Measurements from ENCODE around the gene CRYGD. TPM values are rescaled to one million over a fixed set of nuclear protein-coding genes. Genes with fewer than 3 reads are reported as not detected.
"Not testable (repeated sequence)": the region's sequence is repeated elsewhere in the genome, so short reads cannot be mapped to it uniquely, and the experiment has no call there.

The CRYGD gene
- total and polyA plus RNA-seq, 2 experiments from 2014 or later = 0.47 TPM; not detected in 1

- TF ChIP-seq CTCF (IDR thresholded peaks at IDR 0.05; ENCODE audit: poor library complexity) (no peak), EZH2 (IDR thresholded peaks at IDR 0.05; ENCODE audit: borderline replicate concordance) (no peak), EZH2phosphoT487 (IDR thresholded peaks at IDR 0.05; ENCODE audit: low read depth, severe bottlenecking, unreplicated experiment) (no peak)
- WGBS (ENCODE audit: low lambda C conversion rate, missing lambda C conversion rate) = 96% methylated on average over 4 of the region's 4 CpGs
- no peak overlapping the region for H2AFZ ChIP-seq
Observed at GRCh38 chr2:208127090-208127489, 2.8 kb upstream of the CRYGD start.

GRCh38 chr2:208125251-208125650, 927 bp upstream of the CRYGD start:
- H3K79me2 ChIP-seq = no peaks in the 10 kb centered on the region
- H4K20me1 ChIP-seq (ENCODE audit: insufficient read depth, poor library complexity, severe bottlenecking) = no peaks in the 10 kb centered on the region
- H3K27ac ChIP-seq = no peak overlapping the region
- no peak for DNase-seq (ENCODE audit: low spot score)
- peaks cover 17% of the 10 kb centered on the region for H3K4me1 ChIP-seq (ENCODE audit: insufficient read depth)
- no peaks in the 10 kb centered on the region for H3K36me3 ChIP-seq (replicated peaks; ENCODE audit: insufficient read depth, low read depth)
- H3K9me2 ChIP-seq (replicated peaks; ENCODE audit: insufficient read depth) = no peaks in the 10 kb centered on the region
- WGBS (ENCODE audit: low lambda C conversion rate, missing lambda C conversion rate) = 57% methylated on average over 4 of the region's 4 CpGs
- H3K4me3 ChIP-seq = no peak overlapping the region
- H2AFZ ChIP-seq = no peak overlapping the region
- H3K27me3 ChIP-seq = no peaks in the 10 kb centered on the region
- H3K9me3 ChIP-seq (ENCODE audit: low read depth) = no peaks in the 10 kb centered on the region
- no peak for TF ChIP-seq CTCF (IDR thresholded peaks at IDR 0.05; ENCODE audit: poor library complexity)
- TF ChIP-seq EZH2 (IDR thresholded peaks at IDR 0.05; ENCODE audit: borderline replicate concordance) = no peak
- TF ChIP-seq EZH2phosphoT487 (IDR thresholded peaks at IDR 0.05; ENCODE audit: low read depth, severe bottlenecking, unreplicated experiment) = no peak
- peak overlapping the region; percentile 24 for H3K4me2 ChIP-seq

More at GRCh38 chr2:208127090-208127489, 2.8 kb upstream of the CRYGD start:
- Histone ChIP-seq H3K9me3 (ENCODE audit: low read depth) (no peaks in the 10 kb centered on the region), H3K4me2 (no peak overlapping the region), H3K4me3 (no peak overlapping the region), H3K27ac (no peak overlapping the region), H4K20me1 (ENCODE audit: insufficient read depth, poor library complexity, severe bottlenecking) (no peaks in the 10 kb centered on the region), H3K36me3 (replicated peaks; ENCODE audit: insufficient read depth, low read depth) (no peaks in the 10 kb centered on the region), H3K27me3 (no peaks in the 10 kb centered on the region), H3K79me2 (no peaks in the 10 kb centered on the region), H3K4me1 (ENCODE audit: insufficient read depth) (peaks cover 27% of the 10 kb centered on the region), H3K9me2 (replicated peaks; ENCODE audit: insufficient read depth) (no peaks in the 10 kb centered on the region)
- no peak for DNase-seq (ENCODE audit: low spot score)

- H3K4me2 ChIP-seq = no peak overlapping the region
- no peak overlapping the region for H2AFZ ChIP-seq
- H3K9me2 ChIP-seq (replicated peaks; ENCODE audit: insufficient read depth) = no peaks in the 10 kb centered on the region
- no peaks in the 10 kb centered on the region for H3K79me2 ChIP-seq
- H3K4me1 ChIP-seq (ENCODE audit: insufficient read depth) = peaks cover 6% of the 10 kb centered on the region
- no peaks in the 10 kb centered on the region for H3K36me3 ChIP-seq (replicated peaks; ENCODE audit: insufficient read depth, low read depth)
- no peaks in the 10 kb centered on the region for H3K9me3 ChIP-seq (ENCODE audit: low read depth)
- no peak overlapping the region for H3K4me3 ChIP-seq
- H4K20me1 ChIP-seq (ENCODE audit: insufficient read depth, poor library complexity, severe bottlenecking) = no peaks in the 10 kb centered on the region
- no peak for DNase-seq (ENCODE audit: low spot score)
- TF ChIP-seq EZH2phosphoT487 (IDR thresholded peaks at IDR 0.05; ENCODE audit: low read depth, severe bottlenecking, unreplicated experiment) (no peak), EZH2 (IDR thresholded peaks at IDR 0.05; ENCODE audit: borderline replicate concordance) (no peak), CTCF (IDR thresholded peaks at IDR 0.05; ENCODE audit: poor library complexity) (no peak)
- no peaks in the 10 kb centered on the region for H3K27me3 ChIP-seq
- no peak overlapping the region for H3K27ac ChIP-seq
- 86% methylated on average over 1 of the region's 1 CpG for WGBS (ENCODE audit: low lambda C conversion rate, missing lambda C conversion rate)
Observed at GRCh38 chr2:208122248-208122647, 2.1 kb downstream of the CRYGD start.

GRCh38 chr2:208118918-208119317, 5.4 kb downstream of the CRYGD start:
- H3K4me2 ChIP-seq = no peak overlapping the region
- no peak overlapping the region for H2AFZ ChIP-seq
- no peaks in the 10 kb centered on the region for H3K27me3 ChIP-seq
- no peaks in the 10 kb centered on the region for H4K20me1 ChIP-seq (ENCODE audit: insufficient read depth, poor library complexity, severe bottlenecking)
- WGBS (ENCODE audit: low lambda C conversion rate, missing lambda C conversion rate) = 99% methylated on average over 3 of the region's 3 CpGs
- H3K4me1 ChIP-seq (ENCODE audit: insufficient read depth) = no peaks in the 10 kb centered on the region
- DNase-seq (ENCODE audit: low spot score) = no peak
- no peaks in the 10 kb centered on the region for H3K36me3 ChIP-seq (replicated peaks; ENCODE audit: insufficient read depth, low read depth)
- H3K79me2 ChIP-seq = no peaks in the 10 kb centered on the region
- H3K9me2 ChIP-seq (replicated peaks; ENCODE audit: insufficient read depth) = no peaks in the 10 kb centered on the region
- H3K4me3 ChIP-seq = no peak overlapping the region
- TF ChIP-seq EZH2phosphoT487 (IDR thresholded peaks at IDR 0.05; ENCODE audit: low read depth, severe bottlenecking, unreplicated experiment) (no peak), CTCF (IDR thresholded peaks at IDR 0.05; ENCODE audit: poor library complexity) (no peak), EZH2 (IDR thresholded peaks at IDR 0.05; ENCODE audit: borderline replicate concordance) (no peak)
- no peak overlapping the region for H3K27ac ChIP-seq
- H3K9me3 ChIP-seq (ENCODE audit: low read depth) = no peaks in the 10 kb centered on the region

- not testable (repeated sequence) for H3K9me2 ChIP-seq (replicated peaks; ENCODE audit: insufficient read depth); H3K4me3 ChIP-seq; H3K9me3 ChIP-seq (ENCODE audit: low read depth); H4K20me1 ChIP-seq (ENCODE audit: insufficient read depth, poor library complexity, severe bottlenecking); H3K36me3 ChIP-seq (replicated peaks; ENCODE audit: insufficient read depth, low read depth); DNase-seq (ENCODE audit: low spot score); H3K27me3 ChIP-seq; H3K4me2 ChIP-seq; H2AFZ ChIP-seq; H3K79me2 ChIP-seq; H3K27ac ChIP-seq
- H3K4me1 ChIP-seq (ENCODE audit: insufficient read depth) = peaks cover 12% of the 10 kb centered on the region
- WGBS (ENCODE audit: low lambda C conversion rate, missing lambda C conversion rate) = 86% methylated on average over 11 of the region's 11 CpGs
Observed at GRCh38 chr2:208117390-208117789, 6.9 kb downstream of the CRYGD start.
